WI38 (cell line): Measurements from ENCODE around the gene REEP3.

Experiments used
- H3K4me3 ChIP-seq: 2 replicates; pipeline ENCODE4 v1.5.1; 2011; ENCODE audit warnings: low read depth, mild to moderate bottlenecking, control low read depth, low read length
- TF ChIP-seq, protein P1 (sequence below): IDR thresholded peaks from 2 replicates; pipeline ENCODE4 v1.5.1; 2012; ENCODE audit warnings: low read depth, mild to moderate bottlenecking, control low read depth, low read length

REEP3 gene

DNA sequence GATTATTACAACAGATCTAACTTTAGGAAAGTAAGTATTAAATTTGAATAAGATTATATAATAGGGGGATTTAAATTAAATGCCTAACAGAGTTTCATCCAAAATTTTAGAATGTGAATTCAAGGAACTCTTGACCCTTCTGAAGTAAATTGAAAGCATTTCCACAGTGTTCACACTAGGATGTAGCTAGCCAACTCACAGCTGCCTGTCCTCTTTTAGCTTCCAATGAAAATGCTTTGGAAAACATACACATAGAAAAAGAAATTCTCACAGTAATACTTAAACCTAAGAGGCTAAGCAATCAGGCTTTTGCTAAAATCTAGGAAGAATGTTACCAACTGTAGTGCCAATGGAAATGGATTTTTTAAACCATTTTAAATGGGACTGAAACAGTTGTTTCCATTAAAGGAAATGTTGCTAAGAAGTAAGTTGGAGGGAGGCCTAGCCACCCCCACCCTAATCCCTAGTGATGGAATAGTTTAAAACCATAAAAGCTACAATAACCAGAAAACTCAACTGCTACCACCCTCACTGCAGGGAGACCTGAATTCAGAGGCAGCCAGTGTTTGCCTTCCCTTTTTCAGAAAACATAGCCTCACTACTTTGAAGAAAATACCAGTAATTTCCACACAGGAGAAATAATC is 58.3 kb downstream of the REEP3 start:
- no peak overlapping the region for H3K4me3 ChIP-seq
- TF ChIP-seq, protein P1, sequence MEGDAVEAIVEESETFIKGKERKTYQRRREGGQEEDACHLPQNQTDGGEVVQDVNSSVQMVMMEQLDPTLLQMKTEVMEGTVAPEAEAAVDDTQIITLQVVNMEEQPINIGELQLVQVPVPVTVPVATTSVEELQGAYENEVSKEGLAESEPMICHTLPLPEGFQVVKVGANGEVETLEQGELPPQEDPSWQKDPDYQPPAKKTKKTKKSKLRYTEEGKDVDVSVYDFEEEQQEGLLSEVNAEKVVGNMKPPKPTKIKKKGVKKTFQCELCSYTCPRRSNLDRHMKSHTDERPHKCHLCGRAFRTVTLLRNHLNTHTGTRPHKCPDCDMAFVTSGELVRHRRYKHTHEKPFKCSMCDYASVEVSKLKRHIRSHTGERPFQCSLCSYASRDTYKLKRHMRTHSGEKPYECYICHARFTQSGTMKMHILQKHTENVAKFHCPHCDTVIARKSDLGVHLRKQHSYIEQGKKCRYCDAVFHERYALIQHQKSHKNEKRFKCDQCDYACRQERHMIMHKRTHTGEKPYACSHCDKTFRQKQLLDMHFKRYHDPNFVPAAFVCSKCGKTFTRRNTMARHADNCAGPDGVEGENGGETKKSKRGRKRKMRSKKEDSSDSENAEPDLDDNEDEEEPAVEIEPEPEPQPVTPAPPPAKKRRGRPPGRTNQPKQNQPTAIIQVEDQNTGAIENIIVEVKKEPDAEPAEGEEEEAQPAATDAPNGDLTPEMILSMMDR, result no peak

DNA sequence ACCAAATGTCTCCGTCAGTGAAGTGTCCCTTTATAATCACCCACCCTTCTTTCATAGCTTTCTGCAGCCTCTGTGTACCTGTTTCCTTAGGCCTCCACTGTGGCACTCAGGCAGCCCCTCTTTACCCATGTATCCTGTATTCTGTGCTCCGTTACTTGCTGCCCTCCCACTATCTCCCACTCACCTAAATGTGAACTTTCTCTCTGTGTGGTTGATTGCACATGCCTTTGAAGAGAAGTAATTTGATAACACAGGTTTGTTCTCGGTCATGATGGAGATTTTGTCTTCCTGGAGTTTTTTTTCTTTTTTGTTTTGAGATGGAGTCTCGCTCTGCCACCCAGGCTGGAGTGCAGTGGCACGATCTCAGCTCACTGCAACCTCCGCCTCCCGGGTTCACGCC is 61.5 kb downstream of the REEP3 start:
- TF ChIP-seq, protein P1, result no peak
- H3K4me3 ChIP-seq, result no peak overlapping the region

DNA sequence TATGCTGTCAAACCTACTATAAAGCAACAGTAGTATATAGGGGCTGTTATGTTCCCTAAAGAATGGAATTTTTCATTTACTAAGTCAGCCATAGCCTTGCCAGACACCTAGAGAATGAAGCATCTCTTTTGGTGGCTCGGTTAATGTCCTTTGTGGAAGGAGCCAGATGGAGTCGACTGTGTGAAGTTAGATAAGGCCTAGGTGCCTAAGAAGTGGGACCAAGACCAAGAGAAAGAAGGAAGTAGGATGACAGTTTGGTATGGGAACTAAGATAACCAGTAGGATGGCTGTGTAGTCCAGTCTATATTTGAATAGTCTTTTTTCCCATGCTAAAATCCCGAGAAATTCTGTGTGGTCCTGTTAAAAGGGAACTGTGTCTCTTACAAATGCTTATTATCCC is 62.2 kb downstream of the REEP3 start:
- TF ChIP-seq, protein P1, result no peak
- no peak overlapping the region for H3K4me3 ChIP-seq

DNA sequence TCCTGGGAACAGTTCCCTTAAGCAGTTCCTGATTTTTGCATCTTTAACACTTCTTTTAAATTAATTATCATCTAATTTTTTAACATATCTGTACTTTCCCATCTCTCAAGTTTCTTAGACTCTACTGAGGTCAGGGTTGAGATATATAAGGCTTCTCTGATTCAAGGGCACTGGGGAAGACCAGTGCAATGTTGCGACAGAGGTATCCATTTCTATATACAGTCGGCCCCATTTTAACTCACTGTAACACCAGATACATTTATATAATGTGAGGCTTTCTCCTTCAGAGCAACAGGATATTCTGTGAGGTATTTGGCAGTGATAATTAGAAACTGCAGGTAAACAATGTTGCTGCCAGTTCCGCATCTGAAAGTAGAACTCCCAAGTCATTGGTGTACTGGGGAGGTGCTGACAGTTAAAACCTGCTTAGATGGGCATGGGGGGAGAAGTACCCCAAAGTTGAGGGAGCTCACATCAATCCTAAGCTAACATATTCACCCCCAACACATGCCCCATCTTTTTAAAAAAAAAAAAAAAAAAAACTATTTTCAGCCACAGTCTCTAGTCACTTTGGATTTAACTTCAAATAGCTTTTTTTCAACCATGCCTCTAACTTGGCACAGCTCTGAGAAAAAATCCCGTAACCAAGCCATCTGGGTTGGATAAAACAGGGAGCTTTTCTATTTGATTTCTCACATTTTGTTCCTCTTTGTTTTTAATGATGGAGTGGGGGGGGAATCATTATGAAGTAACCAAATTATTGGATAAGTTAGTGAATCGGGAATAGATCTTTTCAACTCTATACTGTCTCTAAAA is 62.9 kb downstream of the REEP3 start:
- TF ChIP-seq, protein P1, result no peak
- no peak overlapping the region for H3K4me3 ChIP-seq

DNA sequence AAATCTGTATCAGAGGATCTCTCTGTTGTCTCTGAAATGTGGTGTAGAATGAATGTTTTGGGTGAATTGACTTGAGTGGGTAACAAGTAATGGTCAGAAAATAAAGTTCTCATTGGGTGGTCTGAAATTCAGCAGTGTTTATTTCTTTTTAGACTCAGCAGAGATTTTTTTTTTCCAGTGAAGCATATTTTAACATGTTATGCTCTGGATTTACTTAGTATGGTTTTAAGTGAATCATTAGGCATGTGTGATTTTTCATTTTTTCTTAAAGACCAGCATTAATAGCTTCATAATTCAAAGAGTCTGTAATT is 63.5 kb downstream of the REEP3 start:
- TF ChIP-seq, protein P1, result no peak
- no peak overlapping the region for H3K4me3 ChIP-seq

DNA sequence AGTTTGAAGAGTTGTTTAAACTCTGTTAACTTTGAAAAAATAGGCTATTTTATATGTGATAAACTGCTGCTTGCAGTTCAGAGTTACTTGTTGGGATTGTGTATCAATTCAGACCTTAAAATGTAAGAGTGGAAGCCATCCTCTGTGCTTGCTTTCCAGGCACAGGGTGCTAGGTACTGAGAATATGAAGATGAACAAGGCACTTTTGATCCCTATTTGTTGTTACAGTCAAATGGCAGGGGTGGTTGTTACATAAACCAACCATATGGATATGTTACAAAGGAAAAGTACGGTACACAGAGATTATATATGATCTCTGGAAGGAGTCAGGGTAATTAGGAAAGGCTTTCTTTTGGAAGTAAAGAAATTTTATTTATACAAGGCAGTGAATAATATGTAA is 63.8 kb downstream of the REEP3 start:
- no peak overlapping the region for H3K4me3 ChIP-seq
- TF ChIP-seq, protein P1, result no peak

DNA sequence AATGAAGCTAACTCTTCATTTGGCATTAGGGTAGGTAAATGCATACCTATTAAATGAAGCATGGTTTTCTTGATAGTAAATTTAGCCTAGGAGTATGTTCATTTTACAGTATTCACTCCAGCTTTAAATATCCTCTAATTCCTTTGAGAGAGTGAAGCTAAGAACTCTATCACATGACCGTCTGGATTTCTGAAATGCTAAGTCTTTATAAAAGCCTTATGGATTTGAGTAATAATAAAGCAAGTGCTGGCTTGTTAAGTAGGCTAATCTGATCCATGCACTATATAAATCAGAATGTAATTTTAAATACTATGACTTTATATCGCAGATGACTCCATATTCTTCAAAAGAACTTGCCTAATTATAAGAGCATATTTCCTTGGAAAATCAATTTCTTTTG is 64.8 kb downstream of the REEP3 start:
- H3K4me3 ChIP-seq, result no peak overlapping the region
- TF ChIP-seq, protein P1, result no peak
